ENCODE measurements around the gene HOMER3. TPM values are rescaled to one million over a fixed set of nuclear protein-coding genes. Genes with fewer than 3 reads are reported as not detected.
A peak's percentile ranks its signal among the peaks of the same experiment; 100 is the strongest.

Gene HOMER3
- total and polyA plus RNA-seq, 11 donors = 13.6 to 36.8 (median 20.8) TPM

DNA sequence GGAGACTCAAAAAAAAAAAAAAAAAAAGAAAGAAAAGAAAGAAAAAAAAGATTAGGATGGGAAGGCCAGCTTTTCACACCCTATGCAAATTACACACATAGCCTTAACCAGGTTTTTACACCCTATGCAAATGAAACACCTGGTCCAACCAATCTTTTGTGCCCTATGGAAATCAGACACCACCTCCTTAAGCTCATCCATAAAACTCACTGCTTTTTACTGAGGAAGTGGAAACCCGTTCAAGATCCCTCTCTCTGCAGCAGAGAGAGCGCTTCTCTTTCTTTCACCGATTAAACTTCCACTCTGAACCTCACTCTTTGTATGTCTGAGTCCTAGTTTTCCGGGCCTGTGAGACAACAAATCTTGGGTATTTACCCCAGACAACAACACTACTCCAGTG, 25.3 kb upstream of the HOMER3 start:
- H3K27me3 ChIP-seq = peaks cover 4 to 12% (median 9%) of the 10 kb centered on the region in 9 donors
- no peak for DNase-seq
- no peaks in the 10 kb centered on the region for H3K36me3 ChIP-seq
- H3K4me1 ChIP-seq = peaks cover 0 to 54% (median 3%) of the 10 kb centered on the region in 12 donors
- peak overlapping the region in 3 of 12 donors; percentile 45 to 87 (median 71) for H3K27ac ChIP-seq
- no peak for TF ChIP-seq CTCF (IDR thresholded peaks at IDR 0.05)
- no peak for TF ChIP-seq POLR2A (IDR thresholded peaks at IDR 0.05)
- ATAC-seq = no peak
- intact Hi-C loops (cut with DNase I) = no loop called here
- no peaks in the 10 kb centered on the region for H3K9me3 ChIP-seq
- WGBS, 4 donors = 63 to 71% (median 69%) methylated on average over 4 of the region's 4 CpGs
- no peak overlapping the region for H3K4me3 ChIP-seq

DNA sequence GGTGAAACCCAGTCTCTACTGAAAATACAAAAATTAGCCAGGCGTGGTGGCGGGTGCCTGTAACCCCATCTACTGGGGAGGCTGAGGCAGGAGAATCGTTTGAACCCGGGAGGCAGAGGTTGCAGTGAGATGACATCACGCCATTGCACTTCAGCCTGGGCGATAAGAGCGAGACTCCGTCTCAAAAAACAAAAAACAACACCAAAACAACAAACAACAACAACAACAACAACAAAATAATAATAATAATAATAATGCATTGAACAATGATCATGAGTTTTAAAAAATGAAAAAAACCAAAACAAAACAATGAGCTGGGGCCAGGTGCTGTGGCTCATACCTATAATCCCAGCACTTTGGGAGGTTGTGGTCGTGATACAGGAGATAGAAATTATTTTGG, 23.1 kb upstream of the HOMER3 start:
- Histone ChIP-seq H3K4me3 (no peak overlapping the region), H3K27me3 (peaks cover 4 to 12% (median 9%) of the 10 kb centered on the region in 9 donors), H3K9me3 (no peaks in the 10 kb centered on the region), H3K36me3 (no peaks in the 10 kb centered on the region), H3K4me1 (peaks cover 0 to 36% (median 2%) of the 10 kb centered on the region in 12 donors), H3K27ac (no peak overlapping the region)
- ATAC-seq (no peak), DNase-seq (no peak)
- TF ChIP-seq CTCF (IDR thresholded peaks at IDR 0.05) = no peak
- TF ChIP-seq POLR2A (IDR thresholded peaks at IDR 0.05) = no peak
- intact Hi-C loops (cut with DNase I) = no loop called here
- 91 to 95% (median 92%) methylated on average over 9 of the region's 9 CpGs for WGBS, 4 donors

DNA sequence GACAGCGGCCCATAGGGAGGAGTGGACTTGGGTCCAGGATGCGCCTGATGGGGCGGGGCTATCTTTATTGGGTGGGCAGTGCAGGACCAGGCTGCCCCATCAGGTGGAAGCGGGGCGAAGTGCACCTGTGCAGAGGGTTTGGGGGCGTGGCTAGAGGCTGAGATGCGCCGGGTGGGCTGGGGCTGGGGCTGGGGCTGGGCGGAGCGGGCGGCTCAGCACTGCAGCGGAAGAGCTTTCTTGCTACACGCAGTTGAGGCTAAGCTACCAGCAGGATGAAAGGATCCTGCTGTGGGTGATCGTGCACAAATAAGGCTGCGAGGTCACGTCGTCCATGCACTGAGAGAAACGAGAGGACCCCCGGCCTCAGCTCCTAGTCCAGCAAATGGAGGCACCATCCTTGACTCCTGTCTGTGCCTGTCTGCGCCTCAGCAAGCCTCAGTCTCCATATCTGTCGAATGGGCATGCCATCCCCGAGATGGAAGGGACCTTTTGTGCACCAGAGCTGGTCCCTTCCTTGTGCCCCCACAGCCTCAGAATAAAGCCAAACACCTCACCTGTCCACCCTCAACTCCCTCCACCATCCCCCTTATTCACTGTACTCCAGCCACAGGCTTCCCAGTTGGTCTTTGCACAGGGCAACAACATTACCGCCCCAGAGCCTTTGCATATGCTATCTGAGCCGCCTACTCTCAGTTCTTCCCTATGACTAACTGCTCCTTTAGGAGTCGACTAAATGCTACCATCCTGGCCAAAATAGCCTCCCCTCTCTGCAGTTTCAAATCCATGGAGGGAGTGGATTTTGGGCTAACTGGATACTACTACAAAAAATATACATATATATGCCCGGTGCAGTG, 21.0 kb upstream of the HOMER3 start:
- ATAC-seq (no peak), DNase-seq (no peak)
- no peak overlapping the region for H3K4me3 ChIP-seq
- no peak for TF ChIP-seq CTCF (IDR thresholded peaks at IDR 0.05)
- TF ChIP-seq POLR2A (IDR thresholded peaks at IDR 0.05) = no peak
- no peaks in the 10 kb centered on the region for H3K36me3 ChIP-seq
- no peak overlapping the region for H3K27ac ChIP-seq
- H3K4me1 ChIP-seq = peaks cover 0 to 15% (median 0%) of the 10 kb centered on the region in 12 donors
- peaks cover 4 to 12% (median 9%) of the 10 kb centered on the region in 9 donors for H3K27me3 ChIP-seq
- 22 to 30% (median 25%) methylated on average over 21 to 26 of the region's 26 CpGs for WGBS, 4 donors
- H3K9me3 ChIP-seq = no peaks in the 10 kb centered on the region
- intact Hi-C loops (cut with DNase I) = no loop called here

DNA sequence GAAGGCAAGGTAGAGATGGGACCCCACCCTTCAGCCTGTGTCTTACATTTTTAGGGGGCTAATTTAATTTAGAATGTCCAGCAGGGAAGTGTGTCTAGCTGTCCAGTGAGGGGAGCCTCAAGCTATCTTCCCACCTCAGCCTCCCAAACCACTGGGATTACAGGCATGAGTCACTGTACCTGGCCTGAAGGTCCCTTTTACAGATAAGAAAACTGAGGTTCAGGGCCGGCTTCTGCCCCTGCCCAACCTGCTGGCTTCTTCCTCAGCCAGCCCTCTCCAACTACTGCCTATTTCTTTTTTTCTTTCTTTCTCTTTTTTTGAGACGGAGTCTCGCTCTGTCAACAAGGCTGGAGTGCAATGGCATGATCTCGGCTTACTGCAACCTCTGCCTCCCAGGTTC, 19.4 kb upstream of the HOMER3 start:
- ATAC-seq (no peak), DNase-seq (no peak)
- Histone ChIP-seq H3K4me3 (no peak overlapping the region), H3K27ac (no peak overlapping the region), H3K9me3 (no peaks in the 10 kb centered on the region), H3K4me1 (peaks cover 0 to 5% (median 0%) of the 10 kb centered on the region in 12 donors), H3K27me3 (peaks cover 4 to 12% (median 9%) of the 10 kb centered on the region in 9 donors), H3K36me3 (no peaks in the 10 kb centered on the region)
- WGBS, 4 donors = 87 to 93% (median 90%) methylated on average over 4 of the region's 4 CpGs
- intact Hi-C loops (cut with DNase I) = no loop called here
- TF ChIP-seq CTCF (IDR thresholded peaks at IDR 0.05) (no peak), POLR2A (IDR thresholded peaks at IDR 0.05) (no peak)

Data from heart left ventricle (tissue), 16 donors.